AG04450 (cell line): ENCODE measurements around the gene MCMBP. TPM values are rescaled to one million over a fixed set of nuclear protein-coding genes. Genes with fewer than 3 reads are reported as not detected.

Source experiments
- CTCF ChIA-PET: fragments of 300-600, 350-600 bp; formaldehyde crosslinking; extraction: SDS; loops from one replicate; lab custom pipeline; 2022; ENCODE audit warnings: antibody characterized with exemption, inconsistent platforms; lab: Charles Lee
- POLR2A ChIA-PET: fragments of 350-600 bp; formaldehyde crosslinking; extraction: SDS; loops from one replicate; lab custom pipeline; 2021; ENCODE audit warnings: antibody characterized with exemption, inconsistent platforms; lab: Yijun Ruan, JAX
- DNase-seq: peaks from one replicate; pipeline ENCODE4 v3.0.0-alpha.2; 2011; ENCODE audit warnings: low read depth, low spot score
- H3K27ac ChIP-seq: one replicate; pipeline ENCODE4 v1.5.1; 2012; ENCODE audit warnings: low read depth, low read length, control low read depth
- H3K27me3 ChIP-seq: one replicate; pipeline ENCODE4 v1.6.0; 2012; ENCODE audit warnings: low read length; ENCODE audit not compliant: control insufficient read depth, insufficient read depth
- H3K4me3 ChIP-seq: 2 replicates; pipeline ENCODE4 v1.5.1; 2011; ENCODE audit warnings: mild to moderate bottlenecking, low read depth, low read length, control low read depth
- H3K9me3 ChIP-seq: 2 replicates; pipeline ENCODE4 v1.5.1; 2012; ENCODE audit warnings: low read length; ENCODE audit not compliant: control insufficient read depth, insufficient read depth
- polyA plus RNA-seq: library from polyadenylated mRNA; depleted of rRNA; stranded (reverse); fragments of >200 nt; gene quantifications from 2 replicates; pipeline ENCODE4 v1.2.3, GENCODE V29; 2011
- TF ChIP-seq, protein P1 (sequence below): IDR thresholded peaks from 2 replicates; pipeline ENCODE4 v1.5.1; 2011; ENCODE audit warnings: low read depth, low read length, control low read depth, inconsistent platforms

The MCMBP gene
- polyA plus RNA-seq, 1 experiment, result 61.4 TPM

DNA sequence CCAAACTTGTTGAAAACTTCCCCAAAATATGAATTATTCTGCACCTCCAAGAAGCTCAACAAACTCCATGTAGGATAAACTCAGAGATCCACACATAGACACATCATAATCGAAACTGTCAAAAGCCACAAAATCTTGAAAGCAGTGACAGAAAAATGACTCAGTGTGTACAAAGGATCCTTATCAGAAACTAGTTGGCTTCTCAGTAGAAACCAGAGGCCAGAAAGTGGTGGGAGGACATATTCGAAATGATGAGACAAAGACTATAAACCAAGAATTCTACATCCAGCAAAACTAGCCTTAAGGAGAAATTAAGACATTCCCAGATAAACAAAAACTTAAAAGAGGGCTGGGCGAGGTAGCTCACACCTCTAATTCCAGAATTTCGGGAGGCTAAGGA, 38.5 kb downstream of the MCMBP start:
- DNase-seq, result no peak
- Histone ChIP-seq H3K4me3 (no peak overlapping the region), H3K9me3 (no peaks in the 10 kb centered on the region), H3K27ac (no peak overlapping the region), H3K27me3 (no peaks in the 10 kb centered on the region)
- ChIA-PET POLR2A (no interaction called here), CTCF (interaction anchor here (1.5 kb wide), 1 partner anchor 25 kb away, joined by 4 read pairs; no protein-coding TSS in a partner anchor)
- TF ChIP-seq, protein P1, sequence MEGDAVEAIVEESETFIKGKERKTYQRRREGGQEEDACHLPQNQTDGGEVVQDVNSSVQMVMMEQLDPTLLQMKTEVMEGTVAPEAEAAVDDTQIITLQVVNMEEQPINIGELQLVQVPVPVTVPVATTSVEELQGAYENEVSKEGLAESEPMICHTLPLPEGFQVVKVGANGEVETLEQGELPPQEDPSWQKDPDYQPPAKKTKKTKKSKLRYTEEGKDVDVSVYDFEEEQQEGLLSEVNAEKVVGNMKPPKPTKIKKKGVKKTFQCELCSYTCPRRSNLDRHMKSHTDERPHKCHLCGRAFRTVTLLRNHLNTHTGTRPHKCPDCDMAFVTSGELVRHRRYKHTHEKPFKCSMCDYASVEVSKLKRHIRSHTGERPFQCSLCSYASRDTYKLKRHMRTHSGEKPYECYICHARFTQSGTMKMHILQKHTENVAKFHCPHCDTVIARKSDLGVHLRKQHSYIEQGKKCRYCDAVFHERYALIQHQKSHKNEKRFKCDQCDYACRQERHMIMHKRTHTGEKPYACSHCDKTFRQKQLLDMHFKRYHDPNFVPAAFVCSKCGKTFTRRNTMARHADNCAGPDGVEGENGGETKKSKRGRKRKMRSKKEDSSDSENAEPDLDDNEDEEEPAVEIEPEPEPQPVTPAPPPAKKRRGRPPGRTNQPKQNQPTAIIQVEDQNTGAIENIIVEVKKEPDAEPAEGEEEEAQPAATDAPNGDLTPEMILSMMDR, result no peak

DNA sequence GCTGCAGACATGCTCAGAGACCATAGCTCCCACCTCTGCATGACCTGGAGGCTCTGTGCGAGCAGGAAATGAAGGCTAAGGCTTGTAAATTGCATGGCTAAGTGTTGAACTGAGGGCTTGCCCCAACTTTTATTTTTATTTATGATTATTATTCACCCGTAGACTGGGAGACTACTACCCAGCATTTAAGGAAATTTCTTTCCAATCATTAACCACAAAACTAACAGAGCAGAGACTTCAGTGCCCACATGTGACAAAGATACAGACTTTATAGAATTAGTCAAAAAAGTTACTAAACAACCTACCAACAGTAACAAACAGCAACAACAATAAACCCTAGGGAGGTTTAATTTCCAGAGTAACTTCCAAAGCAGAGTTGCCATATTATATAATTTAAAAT, 39.7 kb downstream of the MCMBP start:
- ChIA-PET POLR2A (no interaction called here), CTCF (interaction anchor here (1.6 to 3.9 kb wide), 2 partner anchors 26 to 82 kb away, joined by 6 to 16 read pairs; no protein-coding TSS in a partner anchor)
- no peak for DNase-seq
- no peak overlapping the region for H3K4me3 ChIP-seq
- H3K27me3 ChIP-seq, result no peaks in the 10 kb centered on the region
- TF ChIP-seq, protein P1, result no peak
- no peaks in the 10 kb centered on the region for H3K9me3 ChIP-seq
- no peak overlapping the region for H3K27ac ChIP-seq

GRCh38 chr10:119831656-119832055, 41.0 kb downstream of the MCMBP start:
- Histone ChIP-seq H3K4me3 (no peak overlapping the region), H3K27ac (no peak overlapping the region), H3K9me3 (no peaks in the 10 kb centered on the region), H3K27me3 (no peaks in the 10 kb centered on the region)
- ChIA-PET POLR2A (no interaction called here), CTCF (interaction anchor here (0.5 to 3.9 kb wide), 5 partner anchors 28 to 224 kb away, joined by 3 to 16 read pairs (median 6); partner anchors contain the start of gene INPP5F)
- no peak for DNase-seq
- TF ChIP-seq, protein P1, result no peak

DNA sequence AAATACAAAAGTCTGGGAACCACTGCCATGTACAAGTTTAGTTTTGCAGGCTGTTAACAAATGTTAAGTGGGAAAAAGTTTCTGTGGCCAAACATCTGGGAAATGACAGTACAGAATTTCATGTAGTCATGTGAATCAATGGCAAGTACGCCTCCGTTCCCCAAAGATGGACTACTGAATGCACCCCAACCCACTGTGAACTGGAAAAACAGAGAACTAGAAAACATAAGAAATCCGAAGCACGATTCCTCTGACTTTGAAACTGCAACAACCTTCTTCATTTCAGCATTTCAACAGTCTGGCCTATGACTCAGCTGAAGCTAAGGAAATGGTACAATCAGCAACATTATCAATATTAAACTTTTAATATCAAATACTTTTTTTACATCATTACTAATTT, 41.8 kb downstream of the MCMBP start:
- no peak for DNase-seq
- H3K27me3 ChIP-seq, result no peaks in the 10 kb centered on the region
- H3K27ac ChIP-seq, result no peak overlapping the region
- H3K9me3 ChIP-seq, result no peaks in the 10 kb centered on the region
- TF ChIP-seq, protein P1, result no peak
- CTCF ChIA-PET, result interaction anchor here (1.2 to 3.9 kb wide), 4 partner anchors 17 to 81 kb away, joined by 3 to 16 read pairs (median 4); no protein-coding TSS in a partner anchor
- H3K4me3 ChIP-seq, result no peak overlapping the region
- POLR2A ChIA-PET, result no interaction called here

DNA sequence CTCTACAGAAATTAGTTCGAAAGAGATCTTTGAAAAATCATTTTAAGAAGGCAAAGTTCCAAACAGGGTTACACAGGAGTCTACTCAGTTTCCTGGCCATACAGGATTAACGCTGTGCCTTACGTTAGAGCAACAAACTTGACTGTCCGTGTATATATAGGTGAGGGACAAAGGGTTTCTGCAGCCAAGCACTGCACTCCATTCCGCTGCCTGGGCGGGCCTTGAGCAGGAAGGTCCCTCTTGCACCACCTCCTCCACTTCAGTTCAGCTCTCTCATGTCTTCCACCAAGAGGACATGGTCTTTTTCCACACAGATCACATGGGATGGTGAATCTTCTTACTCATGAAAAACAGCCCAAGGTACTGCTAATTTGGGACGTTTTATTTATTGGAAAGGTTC, 43.2 kb downstream of the MCMBP start:
- CTCF ChIA-PET, result interaction anchor here (1.2 to 3.9 kb wide), 2 partner anchors 18 to 30 kb away, joined by 3 to 16 read pairs; no protein-coding TSS in a partner anchor
- DNase-seq, result no peak
- POLR2A ChIA-PET, result no interaction called here

More for the DNA sequence above, 43.2 kb downstream of the MCMBP start:
- H3K27ac ChIP-seq, result no peak overlapping the region
- no peaks in the 10 kb centered on the region for H3K9me3 ChIP-seq
- H3K4me3 ChIP-seq, result no peak overlapping the region
- TF ChIP-seq, protein P1, result no peak
- H3K27me3 ChIP-seq, result no peaks in the 10 kb centered on the region
